OCI-LY3 (cell line): ENCODE results near the gene HBA1.
"Not testable (repeated sequence)": the region's sequence is repeated elsewhere in the genome, so short reads cannot be mapped to it uniquely, and the experiment has no call there.

Experiments used
- CTCF ChIP-seq: fragments of 200-600, 300-600 bp; sonication (generic); IDR thresholded peaks from 2 replicates; pipeline ENCODE4 v1.5.1; 2014; ENCODE audit warnings: antibody characterized with exemption, low read length, low read depth
- EZH2phosphoT487 ChIP-seq: fragments of 200-600 bp; shearing (Covaris generic); IDR thresholded peaks from 2 replicates; pipeline ENCODE4 v1.6.1; 2018; ENCODE audit warnings: antibody characterized with exemption, mixed run types, low read depth

GRCh38 chr16:209359-209758 is 32.9 kb downstream of the HBA1 start:
- not testable (repeated sequence) for TF ChIP-seq CTCF, EZH2phosphoT487
